K562 (cell line): ENCODE results near the gene CD8A.

Experiments used
- CHD1 ChIP-seq: fragments of 200-600 bp; sonication (generic); IDR thresholded peaks from one replicate; pipeline ENCODE4 v1.6.1; 2012; ENCODE audit warnings: mild to moderate bottlenecking, moderate library complexity, low read length, inconsistent platforms
- DIDO1 ChIP-seq: fragments of 450-650 bp; IDR thresholded peaks from 2 replicates; pipeline ENCODE4 v1.6.1; 2016; ENCODE audit warnings: low read depth, missing biosample characterization, missing genetic modification characterization
- FOXA1 ChIP-seq: fragments of 450-650 bp; IDR thresholded peaks from 2 replicates; pipeline ENCODE4 v1.6.1; 2016; ENCODE audit warnings: mild to moderate bottlenecking, borderline replicate concordance
- FOXA3 ChIP-seq, 2 experiments: fragments of 450-650 bp in 1 of 2; sonication (generic) in 1 of 2; formaldehyde crosslinking; IDR thresholded peaks in 1 of 2; conservative IDR thresholded peaks in 1 of 2; 2 replicates each; pipeline versions ENCODE4 v1.4.0 to v1.8.0; 2020 to 2022; ENCODE audit warnings: mild to moderate bottlenecking in 2 of 2, missing genetic modification reagents in 1 of 2
- MYC ChIP-seq, 2 experiments: fragments of 250-450 bp in 1 of 2; sonication (Bioruptor Pico) in 1 of 2; IDR thresholded peaks; 2 replicates each; pipeline versions ENCODE4 v1.5.1 to v1.6.1; 2012 to 2021; ENCODE audit warnings: low read depth in 2 of 2, borderline replicate concordance in 1 of 2, improper control_type of control experiment in 1 of 2, low read length in 1 of 2, mild to moderate bottlenecking in 1 of 2, moderate library complexity in 1 of 2
- NFE2L1 ChIP-seq: fragments of 450-650 bp; IDR thresholded peaks from 2 replicates; pipeline ENCODE4 v1.6.1; 2016; ENCODE audit warnings: missing genetic modification characterization, low read depth, mild to moderate bottlenecking, missing compliant biosample characterization, moderate library complexity, borderline replicate concordance
- NFRKB ChIP-seq: fragments of 450-650 bp; IDR thresholded peaks from 2 replicates; pipeline ENCODE4 v1.6.1; 2016; ENCODE audit warnings: low read depth
- POLR2A ChIP-seq: fragments of 450-650 bp; conservative IDR thresholded peaks from 2 replicates; pipeline ENCODE4 v1.6.1; 2016
- TAF1 ChIP-seq: IDR thresholded peaks from 2 replicates; pipeline ENCODE4 v1.6.1; 2011; ENCODE audit warnings: mild to moderate bottlenecking, low read length, moderate library complexity; ENCODE audit not compliant: insufficient read depth, control insufficient read depth, severe bottlenecking; ENCODE audit errors: extremely low read depth
- ZFX ChIP-seq: sonication (generic); formaldehyde crosslinking; IDR thresholded peaks from 2 replicates; pipeline ENCODE4 v1.8.0; 2022; ENCODE audit warnings: mild to moderate bottlenecking, missing genetic modification reagents, moderate library complexity
- ZNF174 ChIP-seq: fragments of 250-450 bp; sonication (Bioruptor Pico); IDR thresholded peaks from 2 replicates; pipeline ENCODE4 v1.4.0; 2020; ENCODE audit warnings: mild to moderate bottlenecking
- TF ChIP-seq, protein P1 (sequence below): fragments of 450-650 bp; IDR thresholded peaks from 2 replicates; pipeline ENCODE4 v1.6.1; 2016; ENCODE audit warnings: mild to moderate bottlenecking, moderate library complexity
- TF ChIP-seq, protein P2 (sequence below): fragments of 450-650 bp; IDR thresholded peaks from 2 replicates; pipeline ENCODE4 v1.6.1; 2017; ENCODE audit warnings: antibody characterized with exemption, mild to moderate bottlenecking
- TF ChIP-seq, protein P3 (sequence below): IDR thresholded peaks from 3 replicates; pipeline ENCODE4 v1.6.1; 2011; ENCODE audit warnings: borderline replicate concordance, mild to moderate bottlenecking, moderate library complexity; ENCODE audit not compliant: insufficient read length; ENCODE audit errors: extremely low read depth

DNA sequence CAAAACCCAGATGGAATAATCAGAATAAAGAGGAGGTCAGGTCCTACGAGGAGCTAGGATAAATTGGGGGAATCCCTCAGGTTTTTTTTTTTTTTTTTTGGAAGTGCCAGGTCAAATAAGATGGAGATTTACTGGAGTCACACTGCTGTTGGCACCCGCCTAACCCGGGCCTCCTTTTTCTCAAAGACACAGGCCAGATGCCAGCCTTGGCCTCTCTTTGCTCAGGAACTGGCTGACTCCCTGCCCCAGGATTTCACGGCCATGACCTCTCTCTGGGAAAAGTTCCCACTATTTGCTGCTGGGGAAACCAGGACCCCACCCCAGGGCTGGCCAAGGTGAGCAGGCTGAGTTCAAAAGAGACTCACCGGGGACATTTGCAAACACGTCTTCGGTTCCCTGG lies 2.5 kb downstream of the CD8A start:
- TF ChIP-seq NFE2L1 (tag), result no peak
- TF ChIP-seq MYC (IDR thresholded peaks at IDR 0.05; ENCODE audit: low read depth, low read length), result no peak
- no peak for TF ChIP-seq MYC (CRISPR knock-in tag; IDR thresholded peaks at IDR 0.05; ENCODE audit: borderline replicate concordance, low read depth)
- no peak for TF ChIP-seq FOXA3 (CRISPR knock-in tag; conservative IDR thresholded peaks at IDR 0.05 in 1 of 2, IDR thresholded peaks at IDR 0.05 in 1 of 2)
- TF ChIP-seq DIDO1 (tag), result no peak
- TF ChIP-seq TAF1, result no peak
- no peak for TF ChIP-seq POLR2A
- no peak for TF ChIP-seq FOXA1
- TF ChIP-seq, protein P1, sequence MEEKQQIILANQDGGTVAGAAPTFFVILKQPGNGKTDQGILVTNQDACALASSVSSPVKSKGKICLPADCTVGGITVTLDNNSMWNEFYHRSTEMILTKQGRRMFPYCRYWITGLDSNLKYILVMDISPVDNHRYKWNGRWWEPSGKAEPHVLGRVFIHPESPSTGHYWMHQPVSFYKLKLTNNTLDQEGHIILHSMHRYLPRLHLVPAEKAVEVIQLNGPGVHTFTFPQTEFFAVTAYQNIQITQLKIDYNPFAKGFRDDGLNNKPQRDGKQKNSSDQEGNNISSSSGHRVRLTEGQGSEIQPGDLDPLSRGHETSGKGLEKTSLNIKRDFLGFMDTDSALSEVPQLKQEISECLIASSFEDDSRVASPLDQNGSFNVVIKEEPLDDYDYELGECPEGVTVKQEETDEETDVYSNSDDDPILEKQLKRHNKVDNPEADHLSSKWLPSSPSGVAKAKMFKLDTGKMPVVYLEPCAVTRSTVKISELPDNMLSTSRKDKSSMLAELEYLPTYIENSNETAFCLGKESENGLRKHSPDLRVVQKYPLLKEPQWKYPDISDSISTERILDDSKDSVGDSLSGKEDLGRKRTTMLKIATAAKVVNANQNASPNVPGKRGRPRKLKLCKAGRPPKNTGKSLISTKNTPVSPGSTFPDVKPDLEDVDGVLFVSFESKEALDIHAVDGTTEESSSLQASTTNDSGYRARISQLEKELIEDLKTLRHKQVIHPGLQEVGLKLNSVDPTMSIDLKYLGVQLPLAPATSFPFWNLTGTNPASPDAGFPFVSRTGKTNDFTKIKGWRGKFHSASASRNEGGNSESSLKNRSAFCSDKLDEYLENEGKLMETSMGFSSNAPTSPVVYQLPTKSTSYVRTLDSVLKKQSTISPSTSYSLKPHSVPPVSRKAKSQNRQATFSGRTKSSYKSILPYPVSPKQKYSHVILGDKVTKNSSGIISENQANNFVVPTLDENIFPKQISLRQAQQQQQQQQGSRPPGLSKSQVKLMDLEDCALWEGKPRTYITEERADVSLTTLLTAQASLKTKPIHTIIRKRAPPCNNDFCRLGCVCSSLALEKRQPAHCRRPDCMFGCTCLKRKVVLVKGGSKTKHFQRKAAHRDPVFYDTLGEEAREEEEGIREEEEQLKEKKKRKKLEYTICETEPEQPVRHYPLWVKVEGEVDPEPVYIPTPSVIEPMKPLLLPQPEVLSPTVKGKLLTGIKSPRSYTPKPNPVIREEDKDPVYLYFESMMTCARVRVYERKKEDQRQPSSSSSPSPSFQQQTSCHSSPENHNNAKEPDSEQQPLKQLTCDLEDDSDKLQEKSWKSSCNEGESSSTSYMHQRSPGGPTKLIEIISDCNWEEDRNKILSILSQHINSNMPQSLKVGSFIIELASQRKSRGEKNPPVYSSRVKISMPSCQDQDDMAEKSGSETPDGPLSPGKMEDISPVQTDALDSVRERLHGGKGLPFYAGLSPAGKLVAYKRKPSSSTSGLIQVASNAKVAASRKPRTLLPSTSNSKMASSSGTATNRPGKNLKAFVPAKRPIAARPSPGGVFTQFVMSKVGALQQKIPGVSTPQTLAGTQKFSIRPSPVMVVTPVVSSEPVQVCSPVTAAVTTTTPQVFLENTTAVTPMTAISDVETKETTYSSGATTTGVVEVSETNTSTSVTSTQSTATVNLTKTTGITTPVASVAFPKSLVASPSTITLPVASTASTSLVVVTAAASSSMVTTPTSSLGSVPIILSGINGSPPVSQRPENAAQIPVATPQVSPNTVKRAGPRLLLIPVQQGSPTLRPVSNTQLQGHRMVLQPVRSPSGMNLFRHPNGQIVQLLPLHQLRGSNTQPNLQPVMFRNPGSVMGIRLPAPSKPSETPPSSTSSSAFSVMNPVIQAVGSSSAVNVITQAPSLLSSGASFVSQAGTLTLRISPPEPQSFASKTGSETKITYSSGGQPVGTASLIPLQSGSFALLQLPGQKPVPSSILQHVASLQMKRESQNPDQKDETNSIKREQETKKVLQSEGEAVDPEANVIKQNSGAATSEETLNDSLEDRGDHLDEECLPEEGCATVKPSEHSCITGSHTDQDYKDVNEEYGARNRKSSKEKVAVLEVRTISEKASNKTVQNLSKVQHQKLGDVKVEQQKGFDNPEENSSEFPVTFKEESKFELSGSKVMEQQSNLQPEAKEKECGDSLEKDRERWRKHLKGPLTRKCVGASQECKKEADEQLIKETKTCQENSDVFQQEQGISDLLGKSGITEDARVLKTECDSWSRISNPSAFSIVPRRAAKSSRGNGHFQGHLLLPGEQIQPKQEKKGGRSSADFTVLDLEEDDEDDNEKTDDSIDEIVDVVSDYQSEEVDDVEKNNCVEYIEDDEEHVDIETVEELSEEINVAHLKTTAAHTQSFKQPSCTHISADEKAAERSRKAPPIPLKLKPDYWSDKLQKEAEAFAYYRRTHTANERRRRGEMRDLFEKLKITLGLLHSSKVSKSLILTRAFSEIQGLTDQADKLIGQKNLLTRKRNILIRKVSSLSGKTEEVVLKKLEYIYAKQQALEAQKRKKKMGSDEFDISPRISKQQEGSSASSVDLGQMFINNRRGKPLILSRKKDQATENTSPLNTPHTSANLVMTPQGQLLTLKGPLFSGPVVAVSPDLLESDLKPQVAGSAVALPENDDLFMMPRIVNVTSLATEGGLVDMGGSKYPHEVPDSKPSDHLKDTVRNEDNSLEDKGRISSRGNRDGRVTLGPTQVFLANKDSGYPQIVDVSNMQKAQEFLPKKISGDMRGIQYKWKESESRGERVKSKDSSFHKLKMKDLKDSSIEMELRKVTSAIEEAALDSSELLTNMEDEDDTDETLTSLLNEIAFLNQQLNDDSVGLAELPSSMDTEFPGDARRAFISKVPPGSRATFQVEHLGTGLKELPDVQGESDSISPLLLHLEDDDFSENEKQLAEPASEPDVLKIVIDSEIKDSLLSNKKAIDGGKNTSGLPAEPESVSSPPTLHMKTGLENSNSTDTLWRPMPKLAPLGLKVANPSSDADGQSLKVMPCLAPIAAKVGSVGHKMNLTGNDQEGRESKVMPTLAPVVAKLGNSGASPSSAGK, result no peak
- no peak for TF ChIP-seq ZNF174 (CRISPR knock-in tag)
- TF ChIP-seq, protein P2, sequence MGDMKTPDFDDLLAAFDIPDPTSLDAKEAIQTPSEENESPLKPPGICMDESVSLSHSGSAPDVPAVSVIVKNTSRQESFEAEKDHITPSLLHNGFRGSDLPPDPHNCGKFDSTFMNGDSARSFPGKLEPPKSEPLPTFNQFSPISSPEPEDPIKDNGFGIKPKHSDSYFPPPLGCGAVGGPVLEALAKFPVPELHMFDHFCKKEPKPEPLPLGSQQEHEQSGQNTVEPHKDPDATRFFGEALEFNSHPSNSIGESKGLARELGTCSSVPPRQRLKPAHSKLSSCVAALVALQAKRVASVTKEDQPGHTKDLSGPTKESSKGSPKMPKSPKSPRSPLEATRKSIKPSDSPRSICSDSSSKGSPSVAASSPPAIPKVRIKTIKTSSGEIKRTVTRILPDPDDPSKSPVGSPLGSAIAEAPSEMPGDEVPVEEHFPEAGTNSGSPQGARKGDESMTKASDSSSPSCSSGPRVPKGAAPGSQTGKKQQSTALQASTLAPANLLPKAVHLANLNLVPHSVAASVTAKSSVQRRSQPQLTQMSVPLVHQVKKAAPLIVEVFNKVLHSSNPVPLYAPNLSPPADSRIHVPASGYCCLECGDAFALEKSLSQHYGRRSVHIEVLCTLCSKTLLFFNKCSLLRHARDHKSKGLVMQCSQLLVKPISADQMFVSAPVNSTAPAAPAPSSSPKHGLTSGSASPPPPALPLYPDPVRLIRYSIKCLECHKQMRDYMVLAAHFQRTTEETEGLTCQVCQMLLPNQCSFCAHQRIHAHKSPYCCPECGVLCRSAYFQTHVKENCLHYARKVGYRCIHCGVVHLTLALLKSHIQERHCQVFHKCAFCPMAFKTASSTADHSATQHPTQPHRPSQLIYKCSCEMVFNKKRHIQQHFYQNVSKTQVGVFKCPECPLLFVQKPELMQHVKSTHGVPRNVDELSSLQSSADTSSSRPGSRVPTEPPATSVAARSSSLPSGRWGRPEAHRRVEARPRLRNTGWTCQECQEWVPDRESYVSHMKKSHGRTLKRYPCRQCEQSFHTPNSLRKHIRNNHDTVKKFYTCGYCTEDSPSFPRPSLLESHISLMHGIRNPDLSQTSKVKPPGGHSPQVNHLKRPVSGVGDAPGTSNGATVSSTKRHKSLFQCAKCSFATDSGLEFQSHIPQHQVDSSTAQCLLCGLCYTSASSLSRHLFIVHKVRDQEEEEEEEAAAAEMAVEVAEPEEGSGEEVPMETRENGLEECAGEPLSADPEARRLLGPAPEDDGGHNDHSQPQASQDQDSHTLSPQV, result no peak
- TF ChIP-seq NFRKB, result no peak
- TF ChIP-seq ZFX (CRISPR knock-in tag), result no peak
- no peak for TF ChIP-seq CHD1
- TF ChIP-seq, protein P3, sequence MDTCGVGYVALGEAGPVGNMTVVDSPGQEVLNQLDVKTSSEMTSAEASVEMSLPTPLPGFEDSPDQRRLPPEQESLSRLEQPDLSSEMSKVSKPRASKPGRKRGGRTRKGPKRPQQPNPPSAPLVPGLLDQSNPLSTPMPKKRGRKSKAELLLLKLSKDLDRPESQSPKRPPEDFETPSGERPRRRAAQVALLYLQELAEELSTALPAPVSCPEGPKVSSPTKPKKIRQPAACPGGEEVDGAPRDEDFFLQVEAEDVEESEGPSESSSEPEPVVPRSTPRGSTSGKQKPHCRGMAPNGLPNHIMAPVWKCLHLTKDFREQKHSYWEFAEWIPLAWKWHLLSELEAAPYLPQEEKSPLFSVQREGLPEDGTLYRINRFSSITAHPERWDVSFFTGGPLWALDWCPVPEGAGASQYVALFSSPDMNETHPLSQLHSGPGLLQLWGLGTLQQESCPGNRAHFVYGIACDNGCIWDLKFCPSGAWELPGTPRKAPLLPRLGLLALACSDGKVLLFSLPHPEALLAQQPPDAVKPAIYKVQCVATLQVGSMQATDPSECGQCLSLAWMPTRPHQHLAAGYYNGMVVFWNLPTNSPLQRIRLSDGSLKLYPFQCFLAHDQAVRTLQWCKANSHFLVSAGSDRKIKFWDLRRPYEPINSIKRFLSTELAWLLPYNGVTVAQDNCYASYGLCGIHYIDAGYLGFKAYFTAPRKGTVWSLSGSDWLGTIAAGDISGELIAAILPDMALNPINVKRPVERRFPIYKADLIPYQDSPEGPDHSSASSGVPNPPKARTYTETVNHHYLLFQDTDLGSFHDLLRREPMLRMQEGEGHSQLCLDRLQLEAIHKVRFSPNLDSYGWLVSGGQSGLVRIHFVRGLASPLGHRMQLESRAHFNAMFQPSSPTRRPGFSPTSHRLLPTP, result no peak
